HEK293 (cell line): ENCODE data around the gene PYCARD.

Experiments
- CTCF ChIA-PET: fragments of 350-600 bp; formaldehyde crosslinking; extraction: SDS; loops from one replicate; lab custom pipeline; 2021; ENCODE audit warnings: antibody characterized with exemption; lab: Yijun Ruan, JAX
- POLR2A ChIA-PET: fragments of 300-600 bp; formaldehyde crosslinking; extraction: SDS; loops from one replicate; lab custom pipeline; 2020; ENCODE audit warnings: antibody characterized with exemption, inconsistent platforms; lab: Yijun Ruan, JAX
- H3K27ac ChIP-seq: fragments of 200-500 bp; sonication (Bioruptor generic); 2 replicates; pipeline ENCODE4 v1.5.1; 2014; ENCODE audit warnings: low read depth, low read length, control low read depth, inconsistent platforms; ENCODE audit errors: extremely low read depth
- H3K36me3 ChIP-seq, 2 experiments: fragments of 200-500 bp in 1 of 2; sonication (Bioruptor generic) in 1 of 2; 1 replicate in 1 of 2; 2 replicates in 1 of 2; pipeline ENCODE4 v1.5.1; 2014 to 2017; ENCODE audit warnings: inconsistent platforms in 2 of 2, low read length in 2 of 2; ENCODE audit not compliant: control insufficient read depth in 2 of 2, insufficient read depth in 1 of 2
- H3K4me1 ChIP-seq: fragments of 200-500 bp; sonication (Bioruptor generic); 2 replicates; pipeline ENCODE4 v1.5.1; 2014; ENCODE audit warnings: mild to moderate bottlenecking, low read length, inconsistent platforms; ENCODE audit not compliant: control insufficient read depth, insufficient read depth
- H3K4me3 ChIP-seq: 2 replicates; pipeline ENCODE4 v1.5.1; 2011; ENCODE audit warnings: low read depth, mild to moderate bottlenecking, control low read depth, low read length, moderate library complexity
- H3K9me3 ChIP-seq: fragments of 200-500 bp; sonication (Bioruptor generic); 2 replicates; pipeline ENCODE4 v1.5.1; 2014; ENCODE audit warnings: low read depth, low read length, inconsistent platforms; ENCODE audit not compliant: control insufficient read depth, insufficient read depth
- HOXC10 ChIP-seq: sonication (generic); formaldehyde crosslinking; IDR thresholded peaks from 2 replicates; pipeline ENCODE4 v1.8.1; 2023; ENCODE audit warnings: mild to moderate bottlenecking, missing genetic modification reagents
- MYNN ChIP-seq: fragments of 450-650 bp; formaldehyde crosslinking; IDR thresholded peaks from 2 replicates; pipeline ENCODE4 v1.5.1; 2016; ENCODE audit warnings: missing biosample characterization, missing genetic modification characterization, borderline replicate concordance
- OSR2 ChIP-seq: fragments of 450-650 bp; formaldehyde crosslinking; IDR thresholded peaks from 2 replicates; pipeline ENCODE4 v1.5.1; 2016; ENCODE audit warnings: missing biosample characterization, missing genetic modification characterization
- PRDM2 ChIP-seq: fragments of 450-650 bp; formaldehyde crosslinking; IDR thresholded peaks from 2 replicates; pipeline ENCODE4 v1.5.1; 2016; ENCODE audit warnings: missing biosample characterization, missing genetic modification characterization, borderline replicate concordance
- PRDM6 ChIP-seq: fragments of 450-650 bp; formaldehyde crosslinking; IDR thresholded peaks from 2 replicates; pipeline ENCODE4 v1.5.1; 2017; ENCODE audit warnings: missing biosample characterization, missing genetic modification characterization
- REPIN1 ChIP-seq: fragments of 450-650 bp; formaldehyde crosslinking; IDR thresholded peaks from 2 replicates; pipeline ENCODE4 v1.5.1; 2017; ENCODE audit warnings: missing biosample characterization, missing genetic modification characterization, low read depth
- SP2 ChIP-seq: fragments of 450-650 bp; formaldehyde crosslinking; IDR thresholded peaks from 2 replicates; pipeline ENCODE4 v1.5.1; 2016; ENCODE audit warnings: missing biosample characterization, missing genetic modification characterization
- TCF7L2 ChIP-seq: IDR thresholded peaks from 2 replicates; pipeline ENCODE4 v1.6.1; 2011; ENCODE audit warnings: low read depth, mild to moderate bottlenecking, inconsistent platforms, low read length, moderate library complexity, borderline replicate concordance
- TRIM28 ChIP-seq: IDR thresholded peaks from 2 replicates; pipeline ENCODE4 v1.6.1; 2011; ENCODE audit warnings: low read length, control low read depth, borderline replicate concordance
- ZBTB11 ChIP-seq: fragments of 450-650 bp; formaldehyde crosslinking; conservative IDR thresholded peaks from 2 replicates; pipeline ENCODE4 v1.5.1; 2016; ENCODE audit warnings: low read depth, missing biosample characterization, missing genetic modification characterization
- ZIC2 ChIP-seq: fragments of 450-650 bp; formaldehyde crosslinking; IDR thresholded peaks from 2 replicates; pipeline ENCODE4 v1.5.1; 2016; ENCODE audit warnings: missing biosample characterization, missing genetic modification characterization
- ZNF404 ChIP-seq: fragments of 450-650 bp; formaldehyde crosslinking; IDR thresholded peaks from 2 replicates; pipeline ENCODE4 v1.5.1; 2017; ENCODE audit warnings: missing biosample characterization, missing genetic modification characterization
- ZNF433 ChIP-seq: fragments of 450-650 bp; formaldehyde crosslinking; IDR thresholded peaks from 2 replicates; pipeline ENCODE4 v1.5.1; 2016; ENCODE audit warnings: missing biosample characterization, missing genetic modification characterization, low read depth
- ZNF639 ChIP-seq: fragments of 450-650 bp; formaldehyde crosslinking; IDR thresholded peaks from 2 replicates; pipeline ENCODE4 v1.5.1; 2016; ENCODE audit warnings: missing biosample characterization, missing genetic modification characterization
- ZNF843 ChIP-seq: fragments of 450-650 bp; formaldehyde crosslinking; IDR thresholded peaks from 2 replicates; pipeline ENCODE4 v1.5.1; 2016; ENCODE audit warnings: missing biosample characterization, missing genetic modification characterization

The PYCARD gene

GRCh38 chr16:31229501-31229900 is 26.9 kb upstream of the PYCARD start:
- H3K4me3 ChIP-seq, result no peak overlapping the region
- no peaks in the 10 kb centered on the region for H3K4me1 ChIP-seq
- H3K36me3 ChIP-seq, result no peaks in the 10 kb centered on the region
- TF ChIP-seq MYNN (no peak), REPIN1 (no peak), OSR2 (no peak), ZNF404 (tag by site-specific recombination) (no peak), TRIM28 (no peak), TCF7L2 (no peak), PRDM6 (tag by site-specific recombination) (no peak), ZNF639 (tag by site-specific recombination) (no peak), SP2 (no peak), ZBTB11 (tag by site-specific recombination) (no peak)
- ChIA-PET CTCF (interaction anchor here (0.6 kb wide), 1 partner anchor 40 kb away, joined by 3 read pairs; no protein-coding TSS in a partner anchor), POLR2A (no interaction called here)
- H3K27ac ChIP-seq, result no peak overlapping the region
- no peaks in the 10 kb centered on the region for H3K9me3 ChIP-seq

- ChIA-PET CTCF (no interaction called here), POLR2A (no interaction called here)
- Histone ChIP-seq H3K4me3 (no peak overlapping the region), H3K4me1 (no peaks in the 10 kb centered on the region), H3K9me3 (no peaks in the 10 kb centered on the region), H3K36me3 (no peaks in the 10 kb centered on the region), H3K27ac (no peak overlapping the region)
- TF ChIP-seq ZNF433 (tag by site-specific recombination) (no peak), PRDM2 (tag by site-specific recombination) (no peak), ZIC2 (tag by site-specific recombination) (no peak), ZNF843 (tag by site-specific recombination) (no peak), HOXC10 (CRISPR knock-in tag) (no peak)
These were observed 25.6 kb upstream of the PYCARD start for GRCh38 chr16:31228206-31228605.
